Breast epithelium (tissue), 4 donors: ENCODE measurements around the gene ARFIP1. TPM values are rescaled to one million over a fixed set of nuclear protein-coding genes. Genes with fewer than 3 reads are reported as not detected.

Experiments used
- DNase-seq, 2 donors: peaks; one replicate each; pipeline ENCODE4 v3.0.0-alpha.2; 2019; ENCODE audit warnings: low spot score in 2 of 2
- H3K27ac ChIP-seq, 2 donors: fragments of 200-600 bp; sonication (generic) in 1 of 2; one replicate each; pipeline ENCODE4 v1.5.1; 2016 to 2019; ENCODE audit warnings: mild to moderate bottlenecking in 1 of 2
- H3K27me3 ChIP-seq, 2 donors: fragments of 200-600 bp; sonication (generic) in 1 of 2; one replicate each; pipeline versions ENCODE4 v1.5.1 to v1.6.0; 2017 to 2019; ENCODE audit warnings: control low read depth in 1 of 2, mild to moderate bottlenecking in 1 of 2
- H3K36me3 ChIP-seq: fragments of 200-600 bp; one replicate; pipeline ENCODE4 v1.5.1; 2019
- H3K4me1 ChIP-seq, 2 donors: fragments of 200-600 bp; sonication (generic); one replicate each; pipeline ENCODE4 v1.5.1; 2016 to 2019; ENCODE audit warnings: control low read depth in 1 of 2
- H3K4me3 ChIP-seq, 3 donors: fragments of 200-600 bp; sonication (generic); 1 replicate in 2 of 3; 2 replicates in 1 of 3; pipeline ENCODE4 v1.5.1; 2016 to 2019; ENCODE audit warnings: mild to moderate bottlenecking in 3 of 3, moderate library complexity in 2 of 3
- H3K9me3 ChIP-seq, 2 donors: fragments of 200-600 bp; sonication (generic) in 1 of 2; one replicate each; pipeline ENCODE4 v1.5.1; 2016 to 2019; ENCODE audit warnings: control low read depth in 1 of 2
- POLR2A ChIP-seq: fragments of 450-650 bp; IDR thresholded peaks from one replicate; pipeline ENCODE4 v1.6.1; 2016; ENCODE audit warnings: antibody characterized with exemption, mild to moderate bottlenecking, moderate library complexity
- POLR2AphosphoS5 ChIP-seq, 3 donors: sonication (generic); formaldehyde crosslinking; IDR thresholded peaks; one replicate each; pipeline ENCODE4 v1.6.1; 2017; ENCODE audit warnings: antibody characterized with exemption in 3 of 3
- intact Hi-C: fragments of 100-400 bp; cut with DNase I; formaldehyde crosslinking; loops from one replicate; pipeline ENCODE4 v1.15.1; 2023; ENCODE audit warnings: low total_unique reads
- total RNA-seq, 3 donors: library from RNA; depleted of rRNA; stranded (reverse); fragments of >200 nt; gene quantifications; one replicate each; pipeline ENCODE4 v1.1.0, GENCODE V29; 2016
- TF ChIP-seq, protein P1 (sequence below), 3 donors: fragments of 450-650 bp; IDR thresholded peaks; one replicate each; pipeline ENCODE4 v1.5.1; 2016 to 2017; ENCODE audit warnings: antibody characterized with exemption in 3 of 3, mild to moderate bottlenecking in 3 of 3, moderate library complexity in 3 of 3

Gene ARFIP1, protein sequence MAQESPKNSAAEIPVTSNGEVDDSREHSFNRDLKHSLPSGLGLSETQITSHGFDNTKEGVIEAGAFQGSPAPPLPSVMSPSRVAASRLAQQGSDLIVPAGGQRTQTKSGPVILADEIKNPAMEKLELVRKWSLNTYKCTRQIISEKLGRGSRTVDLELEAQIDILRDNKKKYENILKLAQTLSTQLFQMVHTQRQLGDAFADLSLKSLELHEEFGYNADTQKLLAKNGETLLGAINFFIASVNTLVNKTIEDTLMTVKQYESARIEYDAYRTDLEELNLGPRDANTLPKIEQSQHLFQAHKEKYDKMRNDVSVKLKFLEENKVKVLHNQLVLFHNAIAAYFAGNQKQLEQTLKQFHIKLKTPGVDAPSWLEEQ
- total RNA-seq: 10 to 100 TPM; 25.3 to 54.9 (median 39.0) TPM

DNA sequence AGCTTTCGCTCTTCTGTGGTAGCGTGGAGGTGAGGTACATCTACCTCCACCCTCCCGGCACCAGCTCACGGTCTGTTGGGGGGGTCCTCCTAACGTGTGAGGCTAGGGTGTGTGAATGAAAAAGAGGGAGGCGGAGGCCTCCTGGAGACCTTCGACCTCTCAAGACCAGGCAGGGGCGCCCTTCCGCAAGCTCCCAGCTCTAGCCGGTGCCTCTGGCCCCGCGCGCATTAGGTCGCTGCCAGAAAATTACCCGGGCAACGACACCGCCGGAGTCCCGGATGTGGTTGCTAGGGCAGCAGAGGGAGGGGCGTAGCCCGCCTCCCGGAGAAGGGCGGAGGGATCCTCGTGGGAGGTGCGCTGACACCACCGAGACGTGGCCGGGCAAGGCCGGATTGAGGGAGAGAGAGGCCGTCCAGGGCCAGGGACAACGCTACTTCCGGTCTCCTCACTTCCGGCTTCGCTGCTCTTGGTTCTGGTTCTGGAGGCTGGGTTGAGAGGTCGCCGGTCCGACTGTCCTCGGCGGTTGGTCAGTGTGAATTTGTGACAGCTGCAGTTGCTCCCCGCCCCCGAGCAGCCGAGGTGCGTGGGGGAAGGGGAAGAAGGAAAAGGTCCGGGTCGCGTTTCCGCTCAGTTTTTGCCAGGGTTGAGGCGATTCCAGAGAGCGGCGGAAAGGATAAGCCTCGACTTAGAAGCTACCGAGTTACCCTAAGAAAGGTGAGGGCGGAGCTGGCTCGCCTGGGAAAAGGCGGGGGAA is at the start of gene ARFIP1, which contains the start of gene TIGD4:
ARFIP1 (plus strand) TSS at position 442 of the 754 bp plus-strand sequence. CDS start 49,680 bp downstream, outside the sequence.
TIGD4 (minus strand) TSS at position 218 of the 754 bp plus-strand sequence. CDS start 8,726 bp downstream, outside the sequence.
- H3K9me3 ChIP-seq: no peaks in the 10 kb centered on the region
- no peaks in the 10 kb centered on the region for H3K36me3 ChIP-seq
- peak; percentile 97 for DNase-seq
- H3K4me3 ChIP-seq: peak within 1 kb of the TSS; percentile 85 to 89 (median 88)
- H3K27ac ChIP-seq: peak within 1 kb of the TSS; percentile 96
- intact Hi-C loops: no loop called here
- no peaks in the 10 kb centered on the region for H3K27me3 ChIP-seq
- TF ChIP-seq POLR2A (no peak), POLR2AphosphoS5 (IDR thresholded peaks at IDR 0.05) (peak; percentile 72 to 88 (median 86))
- TF ChIP-seq, protein P1, sequence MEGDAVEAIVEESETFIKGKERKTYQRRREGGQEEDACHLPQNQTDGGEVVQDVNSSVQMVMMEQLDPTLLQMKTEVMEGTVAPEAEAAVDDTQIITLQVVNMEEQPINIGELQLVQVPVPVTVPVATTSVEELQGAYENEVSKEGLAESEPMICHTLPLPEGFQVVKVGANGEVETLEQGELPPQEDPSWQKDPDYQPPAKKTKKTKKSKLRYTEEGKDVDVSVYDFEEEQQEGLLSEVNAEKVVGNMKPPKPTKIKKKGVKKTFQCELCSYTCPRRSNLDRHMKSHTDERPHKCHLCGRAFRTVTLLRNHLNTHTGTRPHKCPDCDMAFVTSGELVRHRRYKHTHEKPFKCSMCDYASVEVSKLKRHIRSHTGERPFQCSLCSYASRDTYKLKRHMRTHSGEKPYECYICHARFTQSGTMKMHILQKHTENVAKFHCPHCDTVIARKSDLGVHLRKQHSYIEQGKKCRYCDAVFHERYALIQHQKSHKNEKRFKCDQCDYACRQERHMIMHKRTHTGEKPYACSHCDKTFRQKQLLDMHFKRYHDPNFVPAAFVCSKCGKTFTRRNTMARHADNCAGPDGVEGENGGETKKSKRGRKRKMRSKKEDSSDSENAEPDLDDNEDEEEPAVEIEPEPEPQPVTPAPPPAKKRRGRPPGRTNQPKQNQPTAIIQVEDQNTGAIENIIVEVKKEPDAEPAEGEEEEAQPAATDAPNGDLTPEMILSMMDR (IDR thresholded peaks at IDR 0.05): peak in 2 of 3 donors; percentile 7 to 14
- peaks cover 0 to 6% of the 10 kb centered on the region in 2 donors for H3K4me1 ChIP-seq

DNA sequence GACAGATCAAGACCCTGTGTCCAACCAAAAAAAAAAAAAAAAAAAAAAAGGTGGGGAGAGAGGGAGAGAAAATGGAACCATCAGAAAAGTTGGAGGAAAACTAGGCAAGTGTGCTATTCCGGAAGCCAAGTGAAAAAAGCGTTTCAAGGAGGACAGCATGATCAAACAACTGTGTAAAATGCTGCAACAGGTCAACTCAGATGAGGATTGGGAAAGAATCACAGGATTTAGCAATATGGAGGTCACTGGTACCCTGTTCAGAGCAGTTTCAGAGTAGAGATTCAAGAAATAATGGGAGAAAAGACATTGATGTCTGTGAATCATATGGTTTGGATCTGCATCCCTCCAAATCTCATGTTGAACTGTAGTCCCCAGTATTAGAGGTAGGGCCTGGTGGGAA is 47.8 kb upstream of the ARFIP1 start:
- Histone ChIP-seq H3K36me3 (no peaks in the 10 kb centered on the region), H3K27me3 (no peaks in the 10 kb centered on the region), H3K27ac (no peak overlapping the region), H3K4me1 (no peaks in the 10 kb centered on the region), H3K4me3 (no peak overlapping the region), H3K9me3 (no peaks in the 10 kb centered on the region)
- DNase-seq: no peak
- TF ChIP-seq POLR2AphosphoS5 (IDR thresholded peaks at IDR 0.05): no peak
- TF ChIP-seq POLR2A: no peak
- TF ChIP-seq, protein P1 (IDR thresholded peaks at IDR 0.05): no peak
- intact Hi-C loops: no loop called here

DNA sequence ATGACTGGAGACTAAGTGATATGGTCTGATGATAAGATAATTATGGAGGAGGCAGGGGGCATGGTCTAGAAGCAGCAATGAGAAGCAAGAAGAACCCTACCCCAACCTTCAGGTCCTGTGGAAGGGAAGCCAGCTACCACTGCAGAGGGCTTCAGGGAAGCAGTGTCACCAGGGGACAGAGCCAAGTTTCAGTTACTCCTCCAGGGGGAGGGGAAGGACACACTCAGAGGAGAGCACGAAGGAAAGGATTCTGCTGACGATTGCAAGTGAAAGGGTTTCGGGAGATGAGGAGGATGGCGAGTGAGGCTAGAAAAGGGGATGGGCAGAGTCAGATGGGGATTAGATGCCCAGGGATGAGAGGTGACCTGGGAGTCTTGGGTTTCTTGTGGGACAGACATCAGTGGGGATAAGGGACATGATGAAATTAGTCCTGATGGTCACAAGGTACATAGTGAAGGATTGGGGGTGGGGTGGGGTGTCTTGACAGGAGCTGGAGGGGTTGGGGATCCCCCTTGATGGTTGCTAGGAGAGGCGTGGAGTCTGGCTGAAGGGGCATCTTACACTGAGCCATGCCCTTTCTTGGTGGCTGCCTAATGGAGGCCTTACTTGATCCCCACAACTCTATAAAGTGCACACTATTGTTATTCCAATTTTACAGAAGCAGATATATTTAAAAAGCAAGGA is 45.6 kb upstream of the ARFIP1 start:
- DNase-seq: no peak
- Histone ChIP-seq H3K4me1 (no peaks in the 10 kb centered on the region), H3K27ac (no peak overlapping the region), H3K4me3 (no peak overlapping the region), H3K36me3 (no peaks in the 10 kb centered on the region), H3K27me3 (no peaks in the 10 kb centered on the region), H3K9me3 (no peaks in the 10 kb centered on the region)
- intact Hi-C loops: no loop called here
- TF ChIP-seq, protein P1 (IDR thresholded peaks at IDR 0.05): no peak
- TF ChIP-seq POLR2AphosphoS5 (IDR thresholded peaks at IDR 0.05) (no peak), POLR2A (no peak)

DNA sequence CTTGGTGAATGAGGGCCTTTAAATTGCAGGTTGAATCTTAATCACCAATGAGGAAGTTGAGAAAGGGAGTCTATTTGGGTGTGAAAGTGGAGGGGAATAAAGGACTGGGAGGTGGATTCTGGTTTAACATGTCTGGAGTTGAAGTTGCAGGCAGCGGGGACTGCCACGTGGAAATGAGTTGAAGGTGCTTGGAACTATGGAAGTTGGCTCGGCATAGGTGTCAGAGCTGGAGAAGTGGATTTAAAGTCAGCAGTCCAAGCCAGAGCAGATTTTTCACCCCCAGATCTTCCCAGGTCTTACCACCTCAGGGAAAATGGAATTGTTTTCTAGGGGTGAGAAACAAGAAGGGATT is 45.1 kb upstream of the ARFIP1 start:
- Histone ChIP-seq H3K9me3 (no peaks in the 10 kb centered on the region), H3K27me3 (no peaks in the 10 kb centered on the region), H3K36me3 (no peaks in the 10 kb centered on the region), H3K4me3 (no peak overlapping the region), H3K4me1 (no peaks in the 10 kb centered on the region), H3K27ac (no peak overlapping the region)
- TF ChIP-seq POLR2AphosphoS5 (IDR thresholded peaks at IDR 0.05) (no peak), POLR2A (no peak)
- TF ChIP-seq, protein P1 (IDR thresholded peaks at IDR 0.05): no peak
- DNase-seq: no peak
- intact Hi-C loops: no loop called here
